GM12878 (cell line): ENCODE data around the gene LIF. TPM values are rescaled to one million over a fixed set of nuclear protein-coding genes. Genes with fewer than 3 reads are reported as not detected.

Experiments used
- ATAC-seq: fragments of 200-7000 bp; cut with Tn5 transposase; 3 replicates; pipeline ENCODE4 v1.9.1; 2020; ENCODE audit warnings: mild to moderate bottlenecking, moderate library complexity
- BruUV-seq: library from RNA; stranded (reverse); fragments of 400-500 nt; replicated peaks from 2 replicates; lab custom pipeline; 2021; lab: Mats Ljungman, UMichigan
- CTCF ChIA-PET: fragments of 300-600 bp; sonication (Branson Sonifier 250); formaldehyde crosslinking; extraction: SDS; loops from one replicate; lab custom pipeline; 2021; ENCODE audit warnings: inconsistent platforms; lab: Yijun Ruan, JAX
- POLR2A ChIA-PET: fragments of 350-600 bp; formaldehyde crosslinking; extraction: SDS; loops from one replicate; lab custom pipeline; 2021; ENCODE audit warnings: inconsistent platforms; lab: Charles Lee
- RAD21 ChIA-PET: fragments of 300-600 bp; sonication (Branson Sonifier 250); formaldehyde crosslinking; loops from one replicate; lab custom pipeline; 2023; ENCODE audit warnings: antibody characterized with exemption; ENCODE audit not compliant: unreplicated experiment; lab: Charles Lee
- SMC1A ChIA-PET: fragments of 300-600 bp; sonication (Branson Sonifier 250); formaldehyde crosslinking; loops from one replicate; lab custom pipeline; 2023; ENCODE audit not compliant: unreplicated experiment, uncharacterized antibody; lab: Charles Lee
- DNase-seq: peaks from one replicate; pipeline ENCODE4 v3.0.0-alpha.2; 2011; ENCODE audit warnings: low read depth, low spot score
- FAIRE-seq: peaks from 3 replicates; lab custom pipeline; 2011; peaks lifted over from hg19 to GRCh38; lab: Jason Lieb, UNC
- H2AFZ ChIP-seq: 2 replicates; pipeline ENCODE4 v1.6.0; 2011; ENCODE audit warnings: low read depth, low read length, control low read depth; ENCODE audit not compliant: control insufficient read depth
- H3K27ac ChIP-seq: 2 replicates; pipeline ENCODE4 v1.5.1; 2011; ENCODE audit warnings: control low read depth; ENCODE audit not compliant: control insufficient read depth, insufficient read depth
- H3K27me3 ChIP-seq, 2 experiments: replicated peaks in 1 of 2; 2 replicates each; pipeline versions ENCODE4 v1.6.0 to v1.6.1; 2011; ENCODE audit warnings: low read length in 1 of 2; ENCODE audit not compliant: control insufficient read depth in 2 of 2, insufficient read depth in 2 of 2
- H3K36me3 ChIP-seq, 2 experiments: 2 replicates each; pipeline ENCODE4 v1.5.1; 2011; ENCODE audit warnings: low read length in 1 of 2; ENCODE audit not compliant: control insufficient read depth in 2 of 2, insufficient read depth in 2 of 2
- H3K4me1 ChIP-seq: 2 replicates; pipeline ENCODE4 v1.6.1; 2011; ENCODE audit warnings: mild to moderate bottlenecking, low read length, moderate library complexity, mixed read lengths; ENCODE audit not compliant: control insufficient read depth, insufficient read depth
- H3K4me2 ChIP-seq: 2 replicates; pipeline ENCODE4 v1.6.0; 2011; ENCODE audit warnings: control low read depth; ENCODE audit not compliant: control insufficient read depth, insufficient read depth
- H3K4me3 ChIP-seq: fragments of 200-600 bp; sonication (generic); 2 replicates; pipeline ENCODE4 v1.5.1; 2016
- H3K79me2 ChIP-seq: 2 replicates; pipeline ENCODE4 v1.6.0; 2011; ENCODE audit warnings: low read length; ENCODE audit not compliant: control insufficient read depth, insufficient read depth
- H3K9ac ChIP-seq: 2 replicates; pipeline ENCODE4 v1.8.0; 2011; ENCODE audit warnings: low read length, control low read depth, mixed read lengths; ENCODE audit not compliant: control insufficient read depth, insufficient read depth
- H3K9me3 ChIP-seq: replicated peaks from 3 replicates; pipeline ENCODE4 v1.5.1; 2011; ENCODE audit warnings: mild to moderate bottlenecking, low read length; ENCODE audit not compliant: control insufficient read depth, insufficient read depth
- H4K20me1 ChIP-seq: 2 replicates; pipeline ENCODE4 v1.6.0; 2011; ENCODE audit not compliant: control insufficient read depth, insufficient read depth
- CBFB ChIP-seq: IDR thresholded peaks from 2 replicates; pipeline ENCODE4 v1.6.1; 2016; ENCODE audit warnings: antibody characterized with exemption, low read depth
- HDAC6 ChIP-seq: fragments of 200-600 bp; sonication (generic); IDR thresholded peaks from one replicate; pipeline ENCODE4 v1.8.0; 2017; ENCODE audit warnings: antibody characterized with exemption; ENCODE audit not compliant: unreplicated experiment
- IKZF1 ChIP-seq: fragments of 450-650 bp; conservative IDR thresholded peaks from 2 replicates; pipeline ENCODE4 v1.6.1; 2017; ENCODE audit warnings: antibody characterized with exemption, mild to moderate bottlenecking
- IRF3 ChIP-seq: fragments of 450-650 bp; IDR thresholded peaks from 2 replicates; pipeline ENCODE4 v1.6.1; 2014; ENCODE audit warnings: mild to moderate bottlenecking
- MAX ChIP-seq: IDR thresholded peaks from 2 replicates; pipeline ENCODE4 v1.6.1; 2012; ENCODE audit warnings: low read depth, low read length, improper control_type of control experiment
- MTA3 ChIP-seq: IDR thresholded peaks from 2 replicates; pipeline ENCODE4 v1.6.1; 2012; ENCODE audit warnings: low read length, inconsistent platforms, borderline replicate concordance
- SIN3A ChIP-seq: IDR thresholded peaks from 2 replicates; pipeline ENCODE4 v1.6.1; 2012; ENCODE audit warnings: low read depth, low read length, improper control_type of control experiment
- TAF1 ChIP-seq: IDR thresholded peaks from 2 replicates; pipeline ENCODE4 v1.6.1; 2011; ENCODE audit warnings: mild to moderate bottlenecking, low read depth, low read length, borderline replicate concordance
- ZBTB4 ChIP-seq: fragments of 450-650 bp; formaldehyde crosslinking; IDR thresholded peaks from 2 replicates; pipeline ENCODE4 v1.4.0; 2022; ENCODE audit warnings: mild to moderate bottlenecking, moderate library complexity
- WGBS: methylation state at CpG from one replicate; pipeline ENCODE4 v1.1.6; 2016; ENCODE audit warnings: low lambda C conversion rate; ENCODE audit not compliant: insufficient replicate concordance, insufficient coverage; ENCODE audit errors: missing lambda C conversion rate; 5-methylcytosine and 5-hydroxymethylcytosine counted together
- in situ Hi-C: fragments of 300-500 bp; cut with MboI; formaldehyde crosslinking; loops from 9 replicates; pipeline ENCODE4 v1.14.3; 2018; ENCODE audit warnings: mixed read lengths
- intact Hi-C: fragments of 100-400 bp; cut with micrococcal nuclease; formaldehyde crosslinking; loops from one replicate; pipeline ENCODE4 v1.14.2; 2022; ENCODE audit not compliant: unreplicated experiment
- polyA plus RNA-seq, 11 experiments: library from polyadenylated mRNA; depleted of rRNA in 4 of 11; unstranded in 6 of 11; stranded (reverse) in 5 of 11; fragments of >200 nt; fragmentation: Nextera tagmentation in 4 of 11; fragmentation: Illumina TruSeq in 1 of 11; extraction: Ambion mirVana in 4 of 11; extraction: Trizol in 1 of 11; gene quantifications; 1 replicate in 1 of 11; 2 replicates in 10 of 11; pipeline versions ENCODE4 v1.2.1 to v1.2.3, GENCODE V29; 2011 to 2016; ENCODE audit warnings: inconsistent platforms in 2 of 11, missing spikeins in 2 of 11, low read depth in 1 of 11
- total RNA-seq, 4 experiments: library from RNA; depleted of rRNA in 3 of 4; stranded (reverse); fragments of >200 nt in 3 of 4; fragmentation: Illumina TruSeq in 1 of 4; extraction: Trizol in 1 of 4; gene quantifications; 2 replicates each; pipeline versions ENCODE4 v1.2.1 to v1.2.3, GENCODE V29; 2013 to 2021

The LIF gene
- total and polyA plus RNA-seq, 10 of the 15 experiments (the other 5 are each of a cell fraction or from before 2014, with no cell fraction given), result 0.05 to 3.4 (median 0.97) TPM

- H3K4me1 ChIP-seq, result no peaks in the 10 kb centered on the region
- FAIRE-seq (no peak), ATAC-seq (no peak), DNase-seq (no peak)
- no peaks in the 10 kb centered on the region for H3K9me3 ChIP-seq
- no peaks in the 10 kb centered on the region for H4K20me1 ChIP-seq
- H3K27me3 ChIP-seq, result no peaks in the 10 kb centered on the region
- H3K9ac ChIP-seq, result no peak overlapping the region
- ChIA-PET CTCF (no interaction called here), POLR2A (no interaction called here), SMC1A (no interaction called here), RAD21 (no interaction called here)
- no peak overlapping the region for H3K4me2 ChIP-seq
- WGBS, result 68% methylated on average over 24 of the region's 25 CpGs
- no peak for TF ChIP-seq HDAC6
- TF ChIP-seq TAF1, result no peak
- no peak for TF ChIP-seq CBFB
- TF ChIP-seq IKZF1, result no peak
- no peak overlapping the region for H3K4me3 ChIP-seq
- in situ Hi-C loops, result no loop called here
- H3K27ac ChIP-seq, result no peak overlapping the region
- intact Hi-C loops, result no loop called here
- no peaks in the 10 kb centered on the region for H3K79me2 ChIP-seq
- no TSS peak for BruUV-seq
- H3K36me3 ChIP-seq, result no peaks in the 10 kb centered on the region
- H2AFZ ChIP-seq, result no peak overlapping the region
Measured at GRCh38 chr22:30205281-30206115, 41.1 kb downstream of the LIF start.

GRCh38 chr22:30204742-30205111, 41.8 kb downstream of the LIF start:
- DNase-seq (no peak), ATAC-seq (no peak), FAIRE-seq (no peak)
- CTCF ChIA-PET, result no interaction called here
- Histone ChIP-seq H3K27me3 (no peaks in the 10 kb centered on the region), H3K4me2 (no peak overlapping the region), H3K4me1 (no peaks in the 10 kb centered on the region), H3K27ac (no peak overlapping the region), H3K4me3 (no peak overlapping the region), H3K9ac (no peak overlapping the region), H4K20me1 (no peaks in the 10 kb centered on the region), H3K36me3 (no peaks in the 10 kb centered on the region), H2AFZ (no peak overlapping the region), H3K9me3 (no peaks in the 10 kb centered on the region), H3K79me2 (no peaks in the 10 kb centered on the region)
- BruUV-seq, result no TSS peak
- SMC1A ChIA-PET, result interaction anchor here (1.0 kb wide), 1 partner anchor 19 kb away, joined by 5 read pairs; no protein-coding TSS in a partner anchor
- intact Hi-C loops (no loop called here), in situ Hi-C loops (no loop called here)
- RAD21 ChIA-PET, result interaction anchor here (0.9 kb wide), 1 partner anchor 14 kb away, joined by 3 read pairs; no protein-coding TSS in a partner anchor
- 42% methylated on average over 10 of the region's 10 CpGs for WGBS
- POLR2A ChIA-PET, result no interaction called here
- TF ChIP-seq SIN3A (no peak), IRF3 (no peak), ZBTB4 (no peak), MTA3 (no peak), MAX (no peak)
